Kidney (tissue), 14 donors: Measurements from ENCODE around the gene PTPN18. TPM values are rescaled to one million over a fixed set of nuclear protein-coding genes. Genes with fewer than 3 reads are reported as not detected.

Experiments
- DNase-seq, 5 donors: peaks; one replicate each; pipeline ENCODE4 v3.0.0-alpha.2; 2013 to 2020
- FAIRE-seq: peaks from 2 replicates; lab custom pipeline; 2012; peaks lifted over from hg19 to GRCh38; lab: Jason Lieb, UNC
- H3K27ac ChIP-seq, 2 donors: one replicate each; pipeline ENCODE4 v1.7.0; 2013; ENCODE audit warnings: low read depth in 2 of 2, low read length in 2 of 2, inconsistent platforms in 1 of 2
- H3K27me3 ChIP-seq: one replicate; pipeline ENCODE4 v1.7.1; 2013; ENCODE audit warnings: low read length, inconsistent platforms; ENCODE audit not compliant: control insufficient read depth, insufficient read depth
- H3K36me3 ChIP-seq, 3 donors: one replicate each; pipeline versions ENCODE4 v1.7.0 to v1.7.1; 2013; ENCODE audit warnings: low read length in 3 of 3, control low read depth in 1 of 3, inconsistent platforms in 1 of 3; ENCODE audit not compliant: insufficient read depth in 3 of 3, control insufficient read depth in 2 of 3
- H3K4me1 ChIP-seq, 3 donors: one replicate each; pipeline versions ENCODE4 v1.7.0 to v1.7.1; 2013; ENCODE audit warnings: low read length in 3 of 3, inconsistent platforms in 1 of 3, low read depth in 1 of 3; ENCODE audit not compliant: control insufficient read depth in 2 of 3, insufficient read depth in 2 of 3
- H3K4me3 ChIP-seq, 3 donors: one replicate each; pipeline versions ENCODE4 v1.7.0 to v1.8.1; 2013; ENCODE audit warnings: low read length in 3 of 3, control low read depth in 1 of 3, inconsistent platforms in 1 of 3
- H3K9ac ChIP-seq, 3 donors: one replicate each; pipeline versions ENCODE4 v1.7.0 to v1.7.1; 2013; ENCODE audit warnings: low read length in 3 of 3, control low read depth in 1 of 3, inconsistent platforms in 1 of 3
- H3K9me3 ChIP-seq, 3 donors: one replicate each; pipeline versions ENCODE4 v1.7.0 to v1.7.1; 2013; ENCODE audit warnings: low read length in 3 of 3, control low read depth in 1 of 3, inconsistent platforms in 1 of 3; ENCODE audit not compliant: control insufficient read depth in 2 of 3, insufficient read depth in 1 of 3
- CTCF ChIP-seq: IDR thresholded peaks from 3 replicates; pipeline ENCODE4 v1.5.1; 2012; ENCODE audit warnings: mild to moderate bottlenecking, moderate library complexity, borderline replicate concordance; ENCODE audit not compliant: insufficient read depth; ENCODE audit errors: extremely low read depth
- intact Hi-C: fragments of 100-400 bp; cut with DNase I; formaldehyde crosslinking; loops from one replicate; pipeline ENCODE4 v1.11.1; 2022
- polyA plus RNA-seq: library from polyadenylated mRNA; stranded (reverse); fragments of 350-450 nt; fragmentation: Illumina TruSeq; extraction: RNeasy Lipid Tissue Mini Kit (QIAGEN cat#74804); gene quantifications from one replicate; pipeline ENCODE4 v1.2.3, GENCODE V29; 2014; ENCODE audit warnings: low read depth, low replicate concordance; ENCODE audit not compliant: insufficient read depth
- total RNA-seq: library from RNA; stranded (reverse); fragmentation: NEBNext Ultra II Directional; extraction: Animal tissue kit (Norgen Biotek cat#: 25700); gene quantifications from one replicate; pipeline ENCODE4 v1.2.1, GENCODE V29; 2021
- donor health status: control.
- donor health status: control.
- donor health status: control.
- donor health status: control.
- donor health status: control.
- donor health status: DM: yes; HTN: yes; CAD: no.
- donor health status: Normal renal cell carcinoma (clear cell type).

The PTPN18 gene
- total and polyA plus RNA-seq, 2 donors from 2014 or later = 34.8 to 89.2 TPM

- Histone ChIP-seq H3K4me3 (peak overlapping the region; percentile 62 to 87 (median 78)), H3K27me3 (no peaks in the 10 kb centered on the region), H3K9me3 (no peaks in the 10 kb centered on the region), H3K27ac (peak overlapping the region; percentile 61 to 87), H3K36me3 (no peaks in the 10 kb centered on the region), H3K4me1 (peaks cover 0 to 11% (median 5%) of the 10 kb centered on the region in 3 donors), H3K9ac (peak overlapping the region; percentile 34 to 73 (median 51))
- peak; percentile 30 to 82 (median 69) for DNase-seq
- TF ChIP-seq CTCF = no peak
- FAIRE-seq = no peak
- intact Hi-C loops = no loop called here
Observed at GRCh38 chr2:130390460-130391057, 34.7 kb downstream of the PTPN18 start.

DNA sequence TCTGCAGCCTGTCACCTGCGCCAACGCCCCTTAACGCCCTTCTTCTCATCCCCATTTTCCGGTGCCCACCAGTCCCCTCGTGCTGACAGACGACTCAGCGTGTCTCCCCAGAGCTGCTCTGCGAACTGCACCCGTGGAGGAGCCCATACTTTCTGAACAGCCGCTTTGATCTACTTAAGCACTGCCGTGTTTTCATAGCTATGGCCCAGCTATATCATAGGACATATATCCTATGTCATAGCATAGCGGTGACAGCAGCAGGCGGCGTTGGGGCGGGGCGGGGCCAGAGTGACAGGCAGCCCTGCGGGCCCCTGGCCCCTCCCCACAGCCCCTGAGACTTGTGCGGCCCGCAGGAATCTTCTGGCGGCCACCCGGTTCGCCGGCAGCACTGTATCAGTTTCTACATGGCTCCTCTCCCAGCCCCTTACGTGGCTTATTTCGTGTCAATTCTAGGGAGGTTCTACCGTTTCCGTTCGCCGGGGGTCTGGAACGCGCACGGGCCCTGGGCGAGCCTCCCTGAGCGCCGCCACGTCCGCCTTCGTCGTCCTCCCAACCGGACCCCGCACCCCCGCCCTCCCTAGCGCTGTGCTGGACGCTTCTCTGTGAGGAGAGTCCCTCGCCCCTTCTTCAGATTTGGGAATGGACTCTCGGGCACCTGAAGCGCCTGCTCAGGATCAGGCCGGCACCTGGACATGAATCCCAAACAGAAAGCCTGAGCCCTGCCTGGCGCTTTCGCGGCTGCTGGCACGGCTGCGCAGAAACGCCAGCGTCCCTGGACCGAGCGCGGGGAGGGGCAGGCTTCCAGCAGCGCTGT lies 35.4 kb downstream of the PTPN18 start:
- Histone ChIP-seq H3K4me3 (peak overlapping the region; percentile 62 to 87 (median 78)), H3K27ac (peak overlapping the region; percentile 61 to 87), H3K36me3 (no peaks in the 10 kb centered on the region), H3K27me3 (no peaks in the 10 kb centered on the region), H3K4me1 (peaks cover 0 to 11% (median 5%) of the 10 kb centered on the region in 3 donors), H3K9me3 (no peaks in the 10 kb centered on the region), H3K9ac (peak overlapping the region; percentile 34 to 73 (median 51))
- DNase-seq (peak; percentile 80 to 92 (median 89)), FAIRE-seq (no peak)
- TF ChIP-seq CTCF = no peak
- intact Hi-C loops = no loop called here

- no peak for TF ChIP-seq CTCF
- Histone ChIP-seq H3K27ac (peak overlapping the region; percentile 61 to 87), H3K4me3 (peak overlapping the region; percentile 62 to 87 (median 78)), H3K9me3 (no peaks in the 10 kb centered on the region), H3K36me3 (no peaks in the 10 kb centered on the region), H3K9ac (peak overlapping the region in 1 of 3 donors; percentile 73), H3K27me3 (no peaks in the 10 kb centered on the region), H3K4me1 (peaks cover 0 to 9% (median 5%) of the 10 kb centered on the region in 3 donors)
- peak in 3 of 5 donors; percentile 51 to 75 (median 53) for DNase-seq
- intact Hi-C loops = no loop called here
- no peak for FAIRE-seq
Observed at GRCh38 chr2:130391872-130392670, 36.2 kb downstream of the PTPN18 start.
